ENCODE measurements around the gene GPR37L1.

- TF ChIP-seq CTCF (IDR thresholded peaks at IDR 0.05) (no peak), POLR2A (IDR thresholded peaks at IDR 0.05) (no peak)
These were observed 11.3 kb downstream of the GPR37L1 start for GRCh38 chr1:202133989-202134388.

All from testis (tissue), 2 donors.